Naive B cell (primary cell): Measurements from ENCODE around the gene MAB21L2. TPM values are rescaled to one million over a fixed set of nuclear protein-coding genes. Genes with fewer than 3 reads are reported as not detected.

ENCODE experiments used
- ATAC-seq, 2 donors: fragments of 150-1000 bp; cut with Tn5 transposase; 2 replicates each; pipeline ENCODE4 v1.10.0; 2021; ENCODE audit warnings: low read depth in 2 of 2, mild to moderate bottlenecking in 2 of 2, moderate library complexity in 2 of 2
- DNase-seq: peaks from one replicate; pipeline ENCODE4 v3.0.0; 2022
- H3K27ac Mint-ChIP-seq, 6 donors: one replicate each; pipeline ENCODE4 v1.8.0; 2020 to 2022; ENCODE audit warnings: mild to moderate bottlenecking in 6 of 6, mixed read lengths in 6 of 6, moderate library complexity in 5 of 6, inconsistent platforms in 2 of 6
- H3K27me3 Mint-ChIP-seq, 3 donors: one replicate each; pipeline ENCODE4 v1.8.0; 2021 to 2022; ENCODE audit warnings: mixed read lengths in 3 of 3, mild to moderate bottlenecking in 1 of 3
- H3K36me3 Mint-ChIP-seq, 2 donors: one replicate each; pipeline ENCODE4 v1.8.0; 2020 to 2022; ENCODE audit warnings: mixed read lengths in 2 of 2, inconsistent platforms in 1 of 2, mild to moderate bottlenecking in 1 of 2
- H3K4me1 Mint-ChIP-seq, 3 donors: one replicate each; pipeline ENCODE4 v1.8.0; 2020 to 2022; ENCODE audit warnings: mixed read lengths in 3 of 3, inconsistent platforms in 1 of 3, mild to moderate bottlenecking in 1 of 3, moderate library complexity in 1 of 3
- H3K4me3 Mint-ChIP-seq, 8 donors: one replicate each; pipeline ENCODE4 v1.8.0; 2020 to 2022; ENCODE audit warnings: mild to moderate bottlenecking in 8 of 8, mixed read lengths in 8 of 8, moderate library complexity in 8 of 8, inconsistent platforms in 2 of 8
- H3K9me3 Mint-ChIP-seq, 7 donors: one replicate each; pipeline ENCODE4 v1.8.0; 2020 to 2022; ENCODE audit warnings: mixed read lengths in 7 of 7, mild to moderate bottlenecking in 5 of 7, inconsistent platforms in 2 of 7, moderate library complexity in 1 of 7
- polyA plus RNA-seq, 6 donors: library from polyadenylated mRNA; unstranded; fragments of 300-500 nt; fragmentation: Illumina TruSeq; gene quantifications; one replicate each; pipeline ENCODE4 v1.2.3, GENCODE V29; 2021; ENCODE audit warnings: low read depth in 6 of 6

The MAB21L2 gene
- polyA plus RNA-seq, 6 donors from 2014 or later, result 0.08 to 0.19 (median 0.18) TPM; not detected in 3

- DNase-seq (no peak), ATAC-seq (no peak)
- Mint-ChIP-seq H3K36me3 (peaks cover 16 to 18% of the 10 kb centered on the region in 2 donors), H3K4me3 (no peak overlapping the region), H3K4me1 (no peaks in the 10 kb centered on the region), H3K27ac (peak overlapping the region in 2 of 6 donors; percentile 0 to 34), H3K9me3 (peaks cover 0 to under 1% (median 0%) of the 10 kb centered on the region in 7 donors), H3K27me3 (no peaks in the 10 kb centered on the region)
These were observed 17.0 kb downstream of the MAB21L2 start for GRCh38 chr4:150598909-150599308.

GRCh38 chr4:150599547-150599946, 17.6 kb downstream of the MAB21L2 start:
- Mint-ChIP-seq H3K36me3 (peaks cover 16 to 18% of the 10 kb centered on the region in 2 donors), H3K4me1 (no peaks in the 10 kb centered on the region), H3K4me3 (no peak overlapping the region), H3K9me3 (peaks cover 0 to 2% (median 0%) of the 10 kb centered on the region in 7 donors), H3K27ac (no peak overlapping the region), H3K27me3 (no peaks in the 10 kb centered on the region)
- DNase-seq (no peak), ATAC-seq (no peak)

- H3K27ac Mint-ChIP-seq, result peak overlapping the region in 1 of 6 donors; percentile 38
These were observed 19.0 kb downstream of the MAB21L2 start for GRCh38 chr4:150600812-150601445.

DNA sequence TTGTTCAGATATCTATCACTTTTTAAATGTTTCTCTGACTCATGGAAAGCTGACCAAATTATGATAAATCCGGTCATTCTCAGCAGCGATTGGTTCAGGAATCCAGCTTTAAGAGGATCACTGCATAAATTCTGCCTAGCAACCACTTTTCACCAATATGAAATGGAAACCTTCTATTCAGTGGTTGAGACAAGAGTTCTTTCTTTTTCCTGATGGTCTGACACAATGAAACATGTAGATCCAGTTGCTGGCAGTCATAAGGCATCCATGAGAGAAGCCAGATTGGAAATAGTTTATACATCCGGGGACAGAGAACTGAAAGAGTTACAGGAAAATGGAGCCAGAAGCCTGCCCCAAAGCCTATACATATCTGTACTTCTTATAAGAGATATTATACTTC, 27.2 kb downstream of the MAB21L2 start:
- Mint-ChIP-seq H3K36me3 (peaks cover 0 to 13% of the 10 kb centered on the region in 2 donors), H3K27me3 (no peaks in the 10 kb centered on the region), H3K4me1 (peaks cover 0 to 20% (median 0%) of the 10 kb centered on the region in 3 donors), H3K27ac (peak overlapping the region in 1 of 6 donors; percentile 45), H3K9me3 (no peaks in the 10 kb centered on the region), H3K4me3 (no peak overlapping the region)
- ATAC-seq (no peak), DNase-seq (no peak)

More at GRCh38 chr4:150600812-150601445, 19.0 kb downstream of the MAB21L2 start:
- Mint-ChIP-seq H3K4me1 (no peaks in the 10 kb centered on the region), H3K36me3 (peaks cover 16 to 18% of the 10 kb centered on the region in 2 donors), H3K4me3 (no peak overlapping the region), H3K27me3 (no peaks in the 10 kb centered on the region), H3K9me3 (peaks cover 0 to 2% (median 0%) of the 10 kb centered on the region in 7 donors)
- DNase-seq (no peak), ATAC-seq (no peak)

GRCh38 chr4:150619042-150619441, 37.1 kb downstream of the MAB21L2 start:
- H3K36me3 Mint-ChIP-seq, result peaks cover 13 to 16% of the 10 kb centered on the region in 2 donors
- ATAC-seq (no peak), DNase-seq (no peak)
- no peaks in the 10 kb centered on the region for H3K27me3 Mint-ChIP-seq
- peaks cover 0 to 19% (median 3%) of the 10 kb centered on the region in 7 donors for H3K9me3 Mint-ChIP-seq
- H3K27ac Mint-ChIP-seq, result no peak overlapping the region
- H3K4me1 Mint-ChIP-seq, result no peaks in the 10 kb centered on the region
- no peak overlapping the region for H3K4me3 Mint-ChIP-seq

- H3K27me3 Mint-ChIP-seq, result no peaks in the 10 kb centered on the region
- no peak for DNase-seq
- peaks cover 0 to 19% (median 3%) of the 10 kb centered on the region in 7 donors for H3K9me3 Mint-ChIP-seq
- H3K4me3 Mint-ChIP-seq, result no peak overlapping the region
- H3K27ac Mint-ChIP-seq, result no peak overlapping the region
- ATAC-seq, result no peak
- peaks cover 17 to 22% of the 10 kb centered on the region in 2 donors for H3K36me3 Mint-ChIP-seq
- H3K4me1 Mint-ChIP-seq, result no peaks in the 10 kb centered on the region
These were observed 42.1 kb downstream of the MAB21L2 start for GRCh38 chr4:150624055-150624454.

DNA sequence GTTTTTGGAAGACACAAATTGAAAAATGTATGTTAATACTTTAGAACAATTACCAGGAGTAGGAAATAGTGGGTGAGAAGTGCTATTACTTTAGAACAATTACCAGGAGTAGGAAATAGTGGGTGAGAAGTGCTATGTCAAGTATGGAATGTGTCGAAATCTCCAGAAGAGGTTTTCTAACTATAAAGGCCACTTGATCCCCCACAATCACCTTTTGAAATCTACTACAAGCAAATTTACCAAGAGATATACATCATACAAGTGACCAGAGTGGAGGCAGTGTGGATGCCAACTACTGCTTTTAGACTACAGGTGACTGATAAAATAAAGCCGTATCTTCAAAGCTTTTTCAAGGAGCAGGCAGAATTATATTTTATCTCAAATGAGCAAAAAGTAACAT, 43.1 kb downstream of the MAB21L2 start:
- no peak for ATAC-seq
- peaks cover 0 to 19% (median 4%) of the 10 kb centered on the region in 7 donors for H3K9me3 Mint-ChIP-seq
- no peak for DNase-seq
- H3K27me3 Mint-ChIP-seq, result no peaks in the 10 kb centered on the region
- no peak overlapping the region for H3K27ac Mint-ChIP-seq
- peaks cover 17 to 27% of the 10 kb centered on the region in 2 donors for H3K36me3 Mint-ChIP-seq
- peaks cover 0 to 4% (median 0%) of the 10 kb centered on the region in 3 donors for H3K4me1 Mint-ChIP-seq
- H3K4me3 Mint-ChIP-seq, result no peak overlapping the region

DNA sequence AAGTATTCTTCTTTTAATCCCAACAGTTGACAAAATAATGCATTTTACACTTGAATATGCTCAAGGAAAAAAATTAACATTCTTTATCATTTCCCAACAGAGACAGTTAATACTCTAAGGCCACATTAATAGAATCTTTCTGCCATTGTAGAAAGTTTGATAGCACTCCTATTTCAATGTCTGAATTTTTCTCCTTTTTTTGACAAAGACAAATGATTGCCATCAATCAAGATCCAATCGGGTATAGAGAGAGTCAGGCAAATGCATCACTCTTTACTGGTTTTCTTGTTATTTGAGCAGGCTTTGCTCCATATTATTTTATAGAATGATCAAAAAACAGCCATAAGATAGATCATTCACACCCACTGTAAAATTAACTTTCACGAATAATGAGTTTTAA, 46.1 kb downstream of the MAB21L2 start:
- DNase-seq, result no peak
- no peak for ATAC-seq
- Mint-ChIP-seq H3K4me1 (peaks cover 0 to 11% (median 0%) of the 10 kb centered on the region in 3 donors), H3K9me3 (peaks cover 0 to 10% (median 9%) of the 10 kb centered on the region in 7 donors), H3K4me3 (peak overlapping the region in 1 of 8 donors; percentile 10), H3K36me3 (peaks cover 5 to 31% of the 10 kb centered on the region in 2 donors), H3K27ac (no peak overlapping the region), H3K27me3 (no peaks in the 10 kb centered on the region)

- ATAC-seq (no peak), DNase-seq (no peak)
- Mint-ChIP-seq H3K4me3 (no peak overlapping the region), H3K27ac (peak overlapping the region in 1 of 6 donors; percentile 1), H3K9me3 (peaks cover 10 to 29% (median 15%) of the 10 kb centered on the region in 7 donors), H3K4me1 (peaks cover 0 to 11% (median 0%) of the 10 kb centered on the region in 3 donors), H3K27me3 (no peaks in the 10 kb centered on the region), H3K36me3 (peaks cover 23 to 34% of the 10 kb centered on the region in 2 donors)
These were observed 50.7 kb downstream of the MAB21L2 start for GRCh38 chr4:150632639-150633038.
